Suppressor macrophage (primary cell): ENCODE measurements around the gene CELA3A.
"Not testable (repeated sequence)": the region's sequence is repeated elsewhere in the genome, so short reads cannot be mapped to it uniquely, and the experiment has no call there.

Source experiments
- DNase-seq, 4 experiments: peaks; one replicate each; pipeline ENCODE4 v3.0.0-alpha.2; 2020 to 2022

Gene CELA3A

GRCh38 chr1:22018583-22019559 is 17.4 kb downstream of the CELA3A start:
- DNase-seq: peak; percentile 91 to 99 (median 94)

DNA sequence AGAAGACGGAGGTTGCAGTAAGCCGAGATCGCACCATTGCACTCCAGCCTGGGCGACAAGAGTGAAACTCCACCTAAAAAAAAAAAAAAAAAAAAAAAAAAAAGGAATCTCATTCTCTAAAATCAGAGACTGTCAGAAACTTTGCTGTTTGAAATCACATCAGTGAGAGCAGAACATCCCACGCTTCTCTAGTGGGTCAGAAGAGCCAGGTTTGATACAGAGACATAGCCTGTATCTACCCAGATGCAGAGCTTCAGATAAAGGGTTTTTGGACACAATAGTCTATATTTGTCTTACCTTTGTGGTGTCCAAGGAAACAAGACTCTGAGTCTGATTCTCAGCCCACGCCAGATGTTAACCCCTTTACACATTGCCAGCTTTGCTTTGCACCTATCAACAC is 19.6 kb downstream of the CELA3A start:
- no peak for DNase-seq

DNA sequence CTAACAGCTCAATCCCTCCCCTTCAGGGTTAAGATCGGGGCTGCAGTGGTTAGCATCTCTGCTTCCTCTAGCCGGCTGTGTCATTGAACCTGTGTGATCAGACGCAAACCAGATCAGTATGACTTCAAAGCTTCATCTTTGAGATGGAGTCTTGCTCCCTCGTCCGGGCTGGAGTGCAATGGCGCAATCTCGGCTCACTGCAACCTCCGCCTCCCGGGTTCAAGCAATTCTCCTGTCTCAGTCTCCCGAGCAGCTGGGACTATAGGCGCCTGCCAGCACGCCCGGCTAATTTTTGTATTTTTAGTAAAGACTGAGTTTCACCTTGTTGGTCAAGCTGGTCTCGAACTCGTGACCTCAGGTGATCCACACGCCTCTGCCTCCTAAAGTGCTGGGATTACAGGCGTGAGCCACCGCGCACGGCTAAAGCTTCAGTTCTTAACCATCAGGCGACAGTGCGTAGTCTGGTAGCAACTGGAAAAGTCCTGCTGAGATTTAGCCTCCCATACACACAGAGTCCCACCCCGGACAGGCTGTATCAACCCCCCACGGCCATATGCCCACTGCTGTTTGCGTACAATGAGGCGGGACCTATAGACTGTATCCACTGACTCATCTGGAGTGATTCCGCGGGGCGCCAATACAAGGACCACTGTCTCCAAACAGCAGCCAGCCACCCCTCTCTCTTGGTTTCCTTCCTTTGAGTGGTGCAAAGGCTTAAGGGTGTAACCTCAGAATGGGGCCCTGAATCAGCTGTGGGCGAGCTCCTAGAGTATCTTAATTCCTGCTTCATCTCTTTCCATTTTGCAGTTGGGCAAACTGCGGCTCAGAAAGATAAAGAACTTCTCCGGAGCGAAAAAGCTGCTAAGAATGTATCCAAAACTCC is 23.3 kb downstream of the CELA3A start:
- peak; percentile 63 to 78 (median 68) for DNase-seq

- peak; percentile 88 to 93 (median 90) for DNase-seq
These were observed 24.1 kb downstream of the CELA3A start for GRCh38 chr1:22025368-22026155.

- no peak for DNase-seq
These were observed 25.4 kb downstream of the CELA3A start for GRCh38 chr1:22026924-22027289.

- DNase-seq: no peak
These were observed 28.6 kb downstream of the CELA3A start for GRCh38 chr1:22030057-22030456.

DNA sequence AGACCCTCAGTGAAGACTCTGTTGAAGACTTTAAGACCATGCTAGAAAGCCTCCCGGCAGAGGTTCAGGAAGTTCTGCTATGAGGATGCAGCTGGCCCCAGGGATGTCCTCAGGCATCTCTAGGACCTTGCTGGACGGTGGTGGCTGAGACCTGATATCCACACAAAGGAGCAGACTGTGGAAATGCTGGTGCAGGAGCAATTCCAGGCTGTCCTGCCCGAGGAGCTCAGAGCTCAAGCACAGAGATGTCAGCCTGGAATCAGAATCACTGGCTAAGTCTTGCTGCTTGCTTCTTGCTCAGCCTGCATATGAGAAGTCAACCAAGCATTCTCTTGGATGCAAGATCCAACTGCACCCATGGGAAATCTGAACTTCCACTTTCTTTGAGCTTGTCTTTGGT is 29.0 kb downstream of the CELA3A start:
- DNase-seq: no peak

GRCh38 chr1:22031214-22031962 is 29.9 kb downstream of the CELA3A start:
- DNase-seq: peak; percentile 26 to 67 (median 54)

- not testable (repeated sequence) for DNase-seq
These were observed 33.4 kb downstream of the CELA3A start for GRCh38 chr1:22034834-22035233.

DNA sequence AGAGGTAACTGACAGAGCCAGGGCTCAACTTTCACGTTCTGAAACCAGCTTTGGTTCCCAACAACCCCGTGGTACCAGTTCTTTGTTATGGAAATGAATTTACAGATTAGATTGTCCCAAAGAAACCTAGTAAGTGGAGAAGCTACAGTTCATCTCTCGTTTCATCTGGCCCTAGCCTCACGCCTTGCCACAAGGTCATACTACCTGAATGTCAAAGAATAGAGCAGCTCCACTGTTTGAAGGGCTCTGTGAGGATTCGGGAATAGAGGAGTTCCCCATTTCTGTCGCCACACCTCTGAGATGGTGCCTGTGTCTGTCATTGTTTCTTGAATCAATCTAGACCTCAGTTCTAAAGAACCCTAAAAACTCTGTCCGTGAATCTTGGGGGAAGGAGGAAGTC is 36.1 kb downstream of the CELA3A start:
- DNase-seq: no peak

- peak in 1 of 4 experiments; percentile 19 for DNase-seq
These were observed 36.6 kb downstream of the CELA3A start for GRCh38 chr1:22038036-22038435.

- DNase-seq: peak; percentile 60 to 78 (median 76)
These were observed 38.3 kb downstream of the CELA3A start for GRCh38 chr1:22039594-22040285.

DNA sequence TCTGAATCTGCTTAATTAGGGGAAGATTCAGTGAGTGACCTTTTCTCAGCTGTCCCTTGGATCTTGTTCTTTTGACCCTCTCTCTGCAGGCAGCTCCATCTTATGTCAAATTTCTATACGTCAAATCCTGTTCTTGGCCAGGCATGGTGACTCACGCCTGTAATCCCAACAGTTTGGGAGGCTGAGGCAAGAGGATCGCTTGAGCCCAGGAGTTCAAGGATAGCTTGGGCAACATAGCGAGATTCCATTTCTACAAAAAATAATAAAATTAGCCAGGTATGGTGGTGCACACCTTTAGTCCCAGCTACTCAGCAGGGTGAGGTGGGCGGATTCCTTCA is 38.8 kb downstream of the CELA3A start:
- no peak for DNase-seq

DNA sequence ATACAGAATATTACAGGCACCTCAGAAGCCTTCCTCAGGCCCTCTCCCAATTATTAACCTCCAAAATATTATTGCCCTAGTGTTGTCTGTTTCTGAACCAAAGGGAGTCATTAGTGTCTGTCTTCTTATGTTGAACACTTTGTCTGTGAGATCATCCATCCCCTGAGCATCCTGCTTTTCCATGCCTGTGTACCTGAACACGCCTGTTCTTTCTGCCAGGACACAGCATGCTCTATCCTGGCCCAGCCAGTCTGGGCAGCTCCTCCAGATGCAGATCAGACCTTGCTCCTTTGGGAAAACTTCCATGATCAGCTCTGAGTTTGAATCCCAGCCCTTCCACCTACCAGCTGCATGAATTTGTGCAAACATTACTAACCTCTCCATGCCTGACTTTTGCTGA is 40.0 kb downstream of the CELA3A start:
- no peak for DNase-seq

- no peak for DNase-seq
These were observed 41.8 kb downstream of the CELA3A start for GRCh38 chr1:22043198-22043769.

- no peak for DNase-seq
These were observed 43.4 kb downstream of the CELA3A start for GRCh38 chr1:22044690-22045420.

- DNase-seq: no peak
These were observed 44.3 kb downstream of the CELA3A start for GRCh38 chr1:22045604-22046228.

GRCh38 chr1:22048351-22049192 is 47.1 kb downstream of the CELA3A start:
- DNase-seq: peak; percentile 67 to 86 (median 76)

DNA sequence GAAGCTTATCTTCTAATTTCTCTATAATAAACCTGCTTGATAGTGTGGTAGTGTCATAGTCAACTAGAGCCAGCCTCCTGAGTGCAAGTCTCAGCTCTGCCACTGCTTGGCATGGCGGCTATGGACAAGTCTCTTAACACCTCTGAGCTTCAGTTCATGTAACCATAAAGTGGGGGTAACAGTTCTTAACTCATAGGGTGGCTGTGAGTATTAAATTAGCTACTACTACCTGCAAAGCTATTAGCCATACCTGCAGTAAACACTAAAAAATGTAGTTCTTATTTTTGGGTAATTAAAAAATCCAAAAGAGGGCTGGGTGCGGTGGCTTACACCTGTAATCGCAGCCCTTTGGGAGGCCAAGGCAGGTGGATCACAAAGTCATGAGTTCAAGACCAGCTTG is 48.9 kb downstream of the CELA3A start:
- no peak for DNase-seq
